Parathyroid adenoma (tissue), 2 donors: ENCODE measurements around the gene ACTN4.

Experiments
- H2AFZ ChIP-seq: fragments of 300-600 bp; sonication (generic); one replicate; pipeline ENCODE4 v1.7.0; 2017; ENCODE audit warnings: antibody characterized with exemption, mild to moderate bottlenecking
- H3K27ac ChIP-seq: fragments of 300-600 bp; sonication (generic); one replicate; pipeline ENCODE4 v1.7.0; 2017
- H3K27me3 ChIP-seq: fragments of 300-600 bp; sonication (generic); one replicate; pipeline ENCODE4 v1.7.0; 2017; ENCODE audit warnings: low read length; ENCODE audit not compliant: control insufficient read depth, insufficient read depth
- H3K36me3 ChIP-seq: fragments of 300-600 bp; sonication (generic); one replicate; pipeline ENCODE4 v1.7.0; 2017; ENCODE audit warnings: low read length; ENCODE audit not compliant: control insufficient read depth, insufficient read depth
- H3K4me1 ChIP-seq: fragments of 300-600 bp; sonication (generic); one replicate; pipeline ENCODE4 v1.7.0; 2017; ENCODE audit warnings: control low read depth
- H3K4me2 ChIP-seq: fragments of 300-600 bp; sonication (generic); one replicate; pipeline ENCODE4 v1.7.0; 2017; ENCODE audit warnings: low read length
- H3K4me3 ChIP-seq: fragments of 300-600 bp; sonication (generic); one replicate; pipeline ENCODE4 v1.7.0; 2017; ENCODE audit warnings: low read depth, low read length
- H3K79me2 ChIP-seq: fragments of 300-600 bp; sonication (generic); one replicate; pipeline ENCODE4 v1.7.0; 2017; ENCODE audit warnings: control low read depth
- H3K9ac ChIP-seq: fragments of 300-600 bp; sonication (generic); one replicate; pipeline ENCODE4 v1.7.0; 2017; ENCODE audit warnings: mild to moderate bottlenecking
- H3K9me3 ChIP-seq: fragments of 300-600 bp; sonication (generic); one replicate; pipeline ENCODE4 v1.7.0; 2017; ENCODE audit warnings: low read length; ENCODE audit not compliant: control insufficient read depth
- CTCF ChIP-seq: fragments of 300-600 bp; sonication (generic); IDR thresholded peaks from one replicate; pipeline ENCODE4 v1.7.0; 2017; ENCODE audit warnings: antibody characterized with exemption, mild to moderate bottlenecking
- donor health status: primary hyperparathyroidism.

ACTN4 gene

GRCh38 chr19:38706792-38707511 lies 59.5 kb downstream of the ACTN4 start:
- no peaks in the 10 kb centered on the region for H3K36me3 ChIP-seq

GRCh38 chr19:38707512-38708114 lies 60.2 kb downstream of the ACTN4 start:
- Histone ChIP-seq H2AFZ (no peak overlapping the region), H3K27ac (no peak overlapping the region), H3K9ac (no peak overlapping the region), H3K9me3 (no peaks in the 10 kb centered on the region), H3K79me2 (peaks cover 2% of the 10 kb centered on the region), H3K4me3 (no peak overlapping the region), H3K4me1 (peaks cover 24% of the 10 kb centered on the region), H3K4me2 (no peak overlapping the region), H3K36me3 (no peaks in the 10 kb centered on the region), H3K27me3 (no peaks in the 10 kb centered on the region)
- no peak for TF ChIP-seq CTCF

More at GRCh38 chr19:38706792-38707511, 59.5 kb downstream of the ACTN4 start:
- no peak overlapping the region for H3K4me3 ChIP-seq
- H3K4me1 ChIP-seq = peaks cover 18% of the 10 kb centered on the region
- no peak overlapping the region for H3K4me2 ChIP-seq
- peaks cover 2% of the 10 kb centered on the region for H3K79me2 ChIP-seq
- no peak overlapping the region for H2AFZ ChIP-seq
- H3K27me3 ChIP-seq = no peaks in the 10 kb centered on the region
- H3K9me3 ChIP-seq = no peaks in the 10 kb centered on the region
- H3K27ac ChIP-seq = peak overlapping the region; percentile 2
- no peak for TF ChIP-seq CTCF
- no peak overlapping the region for H3K9ac ChIP-seq

GRCh38 chr19:38708413-38709024 lies 61.1 kb downstream of the ACTN4 start:
- Histone ChIP-seq H3K9me3 (no peaks in the 10 kb centered on the region), H3K27ac (peak overlapping the region; percentile 1), H3K27me3 (no peaks in the 10 kb centered on the region), H3K36me3 (no peaks in the 10 kb centered on the region), H2AFZ (no peak overlapping the region), H3K4me3 (no peak overlapping the region), H3K9ac (no peak overlapping the region), H3K79me2 (peaks cover 2% of the 10 kb centered on the region), H3K4me2 (no peak overlapping the region), H3K4me1 (peaks cover 34% of the 10 kb centered on the region)
- no peak for TF ChIP-seq CTCF

- Histone ChIP-seq H2AFZ (no peak overlapping the region), H3K9ac (no peak overlapping the region), H3K9me3 (no peaks in the 10 kb centered on the region), H3K79me2 (peaks cover 2% of the 10 kb centered on the region), H3K27me3 (no peaks in the 10 kb centered on the region), H3K4me2 (no peak overlapping the region), H3K4me1 (peaks cover 38% of the 10 kb centered on the region), H3K4me3 (no peak overlapping the region), H3K27ac (peak overlapping the region; percentile 42), H3K36me3 (no peaks in the 10 kb centered on the region)
- TF ChIP-seq CTCF = no peak
Measured at GRCh38 chr19:38709119-38709518, 61.7 kb downstream of the ACTN4 start.
